Measurements from ENCODE around the gene NADSYN1.
"Not testable (repeated sequence)": the region's sequence is repeated elsewhere in the genome, so short reads cannot be mapped to it uniquely, and the experiment has no call there.

Gene NADSYN1

DNA sequence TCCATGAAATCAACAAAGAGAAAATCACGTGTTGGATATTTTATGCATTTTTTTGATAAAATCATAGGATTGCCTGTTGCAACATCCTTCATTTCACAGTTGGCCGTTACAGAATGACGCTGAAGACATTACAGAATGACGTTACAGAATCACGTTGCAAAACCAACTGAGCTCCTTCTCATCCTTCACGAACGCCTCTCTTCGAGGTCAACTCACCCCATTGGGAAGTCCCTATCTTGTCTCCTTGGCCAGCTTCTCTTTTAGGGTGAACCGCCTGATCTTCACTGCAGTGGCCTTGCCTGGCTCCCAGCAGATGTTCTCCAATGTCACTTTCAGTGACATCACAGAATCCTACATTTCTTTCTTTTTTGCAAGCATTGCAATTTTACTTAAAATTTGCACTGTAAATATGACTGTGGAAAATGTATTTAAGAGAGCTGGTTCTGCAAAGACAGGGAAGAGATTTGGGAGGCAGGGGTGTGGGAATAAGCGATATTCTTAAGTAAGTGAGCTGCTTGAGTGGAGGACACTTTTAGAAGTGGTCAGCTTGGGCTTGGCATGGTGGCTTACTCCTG, 79.1 kb downstream of the NADSYN1 start:
- DNase-seq = no peak

DNA sequence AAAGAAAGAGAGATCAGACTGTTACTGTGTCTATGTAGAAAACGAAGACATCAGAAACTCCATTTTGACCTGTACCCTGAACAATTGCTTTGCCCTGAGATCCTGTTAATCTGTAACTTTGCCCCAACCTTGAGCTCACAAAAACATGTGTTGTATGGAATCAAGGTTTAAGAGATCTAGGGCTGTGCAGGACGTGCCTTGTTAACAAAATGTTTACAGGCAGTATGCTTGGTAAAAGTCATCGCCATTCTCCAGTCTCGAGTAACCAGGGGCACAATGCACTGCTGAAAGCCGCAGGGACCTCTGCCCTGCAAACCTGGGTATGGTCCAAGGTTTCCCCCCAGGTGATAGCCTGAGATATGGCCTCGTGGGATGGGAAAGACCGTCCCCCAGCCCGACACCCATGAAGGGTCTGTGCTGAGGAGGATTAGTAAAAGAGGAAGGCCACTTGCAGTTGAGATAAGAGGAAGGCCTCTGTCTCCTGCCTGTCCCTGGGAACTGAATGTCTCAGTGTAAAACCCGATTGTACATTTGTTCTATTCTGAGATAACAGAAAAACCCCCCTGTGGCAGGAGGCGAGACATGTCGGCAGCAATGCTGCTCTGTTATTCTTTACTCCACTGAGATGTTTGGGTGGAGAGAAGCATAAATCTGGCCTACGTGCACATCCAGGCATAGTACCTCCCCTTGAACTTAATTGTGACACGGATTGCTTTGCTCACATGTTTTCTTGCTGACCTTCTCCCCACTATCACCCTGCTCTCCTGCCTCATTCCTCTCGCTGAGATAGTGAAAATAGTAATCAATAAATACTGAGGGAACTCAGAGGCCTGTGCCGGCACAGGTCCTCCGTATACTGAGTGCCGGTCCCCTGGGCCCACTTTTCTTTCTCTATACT, 82.0 kb downstream of the NADSYN1 start:
- not testable (repeated sequence) for DNase-seq

- DNase-seq = no peak
These were observed 82.8 kb downstream of the NADSYN1 start for GRCh38 chr11:71535825-71536224.

DNA sequence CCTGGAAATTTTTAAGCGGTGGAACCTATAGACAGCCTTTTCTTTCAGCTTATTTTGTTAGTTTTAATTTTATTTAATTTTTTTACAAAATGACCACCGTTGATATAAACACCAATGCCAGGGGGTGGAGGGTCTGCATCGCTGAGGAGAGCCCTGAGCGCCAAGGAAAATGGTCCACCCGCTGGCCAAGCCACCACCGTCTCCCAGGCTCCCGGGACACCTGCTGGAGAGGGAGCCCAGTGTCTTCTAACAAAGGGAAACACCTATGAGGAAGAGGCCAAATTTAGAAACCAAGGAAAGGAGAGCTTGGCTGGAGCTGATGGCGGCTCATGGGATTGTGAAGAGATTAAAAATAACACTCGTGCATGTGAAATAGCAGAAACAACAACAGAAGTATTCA, 84.5 kb downstream of the NADSYN1 start:
- no peak for DNase-seq

- DNase-seq = not testable (repeated sequence)
These were observed 85.1 kb downstream of the NADSYN1 start, which contains the start of gene KRTAP5-8 for GRCh38 chr11:71537977-71538665. Gene KRTAP5-8, plus strand, starts transcription at chr11:71538025. Its CDS starts 31 bp downstream, at chr11:71538056.

- no peak for DNase-seq
These were observed 85.6 kb downstream of the NADSYN1 start for GRCh38 chr11:71538666-71538990.

- no peak for DNase-seq
These were observed 86.0 kb downstream of the NADSYN1 start for GRCh38 chr11:71539017-71539416.

- DNase-seq = not testable (repeated sequence)
These were observed 87.0 kb downstream of the NADSYN1 start for GRCh38 chr11:71539971-71540370.

DNA sequence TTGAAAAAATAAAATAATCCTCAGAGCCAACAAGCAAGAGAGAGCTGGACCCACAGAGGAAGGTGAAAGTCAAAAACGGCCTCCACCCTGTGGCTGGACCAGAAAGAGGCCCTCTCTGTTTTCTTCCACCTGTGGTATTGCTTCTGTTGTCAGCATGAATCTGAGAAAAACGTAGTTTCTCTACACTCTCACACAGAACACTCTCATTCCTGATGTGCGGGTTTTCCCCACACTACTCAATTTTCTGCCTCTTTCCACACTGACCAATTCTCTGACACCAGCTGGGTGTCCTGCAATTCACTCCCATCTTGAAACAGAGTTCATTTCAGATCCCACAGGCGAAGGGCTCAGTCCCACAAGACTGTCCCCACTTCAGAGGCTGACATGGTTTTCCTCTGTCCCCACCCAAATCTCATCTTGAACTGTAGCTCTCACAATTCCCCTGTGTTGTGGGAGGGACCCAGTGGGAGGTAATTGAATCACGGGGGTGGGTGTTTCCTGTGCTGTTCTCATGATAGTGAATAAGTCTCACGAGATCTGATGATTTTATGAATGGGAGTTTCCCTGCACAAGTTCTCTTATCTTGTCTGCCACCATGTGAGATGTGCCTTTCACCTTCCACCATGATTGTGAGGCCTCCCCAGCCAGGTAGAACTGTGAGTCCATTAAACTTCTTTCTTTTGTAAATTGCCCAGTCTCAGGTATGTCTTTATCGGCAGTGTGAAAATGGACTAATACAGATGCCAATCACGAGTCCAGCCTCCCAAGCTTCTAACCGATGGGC, 87.7 kb downstream of the NADSYN1 start:
- DNase-seq = not testable (repeated sequence)

GRCh38 chr11:71542382-71542781, 89.4 kb downstream of the NADSYN1 start:
- DNase-seq = no peak

GRCh38 chr11:71542879-71543777, 90.1 kb downstream of the NADSYN1 start:
- DNase-seq = peak; percentile 28

DNA sequence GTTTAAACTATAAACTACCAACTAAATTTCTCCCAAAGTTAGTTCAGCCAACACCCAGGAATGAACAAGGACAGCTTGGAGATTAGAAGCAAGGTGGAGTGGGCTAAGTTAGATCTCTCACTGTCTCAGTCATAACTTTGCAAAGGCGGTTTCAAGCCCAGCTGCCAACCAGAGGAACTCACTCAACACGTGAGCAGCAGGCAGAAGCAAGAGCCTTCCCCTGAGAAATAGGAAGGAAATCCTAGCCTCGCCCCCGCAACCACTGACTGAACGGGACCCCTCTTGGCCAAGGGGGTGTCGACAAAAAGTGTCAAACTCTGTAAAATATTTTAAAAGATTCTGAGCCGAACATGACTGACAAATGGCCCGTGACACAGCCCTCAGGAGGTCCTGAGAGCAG, 90.9 kb downstream of the NADSYN1 start:
- peak; percentile 28 for DNase-seq

DNA sequence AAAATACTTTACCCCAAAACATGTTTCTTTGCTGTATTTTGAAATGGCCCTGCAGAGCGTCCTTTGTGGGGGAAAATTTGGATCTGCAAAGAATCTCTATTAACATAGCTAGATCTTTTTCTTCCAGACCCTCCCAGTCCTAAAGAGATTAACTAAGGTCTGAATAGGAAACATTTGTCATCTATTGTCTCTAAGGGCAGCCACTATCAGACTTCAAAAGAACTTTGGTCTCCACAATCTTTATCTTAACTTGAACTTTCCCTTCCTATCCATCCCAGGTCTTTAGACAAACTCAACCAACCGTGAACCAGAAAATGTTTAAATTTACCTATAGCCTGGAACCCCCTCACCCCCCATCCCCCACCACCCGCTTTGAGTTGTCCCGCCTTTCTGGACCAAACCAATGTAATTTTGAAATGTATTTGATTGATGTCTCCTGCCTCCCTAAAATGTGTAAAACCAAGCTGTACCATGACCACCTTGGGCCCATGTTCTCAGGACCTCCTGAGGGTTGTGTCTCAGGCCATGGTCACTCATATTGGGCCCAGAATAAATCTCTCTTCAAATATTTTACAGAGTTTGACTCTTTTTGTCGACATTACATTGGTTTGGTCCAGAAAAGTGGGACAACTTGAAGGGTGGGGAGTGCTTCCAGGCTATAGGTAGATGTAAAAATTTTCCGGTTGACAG, 91.7 kb downstream of the NADSYN1 start:
- no peak for DNase-seq

DNA sequence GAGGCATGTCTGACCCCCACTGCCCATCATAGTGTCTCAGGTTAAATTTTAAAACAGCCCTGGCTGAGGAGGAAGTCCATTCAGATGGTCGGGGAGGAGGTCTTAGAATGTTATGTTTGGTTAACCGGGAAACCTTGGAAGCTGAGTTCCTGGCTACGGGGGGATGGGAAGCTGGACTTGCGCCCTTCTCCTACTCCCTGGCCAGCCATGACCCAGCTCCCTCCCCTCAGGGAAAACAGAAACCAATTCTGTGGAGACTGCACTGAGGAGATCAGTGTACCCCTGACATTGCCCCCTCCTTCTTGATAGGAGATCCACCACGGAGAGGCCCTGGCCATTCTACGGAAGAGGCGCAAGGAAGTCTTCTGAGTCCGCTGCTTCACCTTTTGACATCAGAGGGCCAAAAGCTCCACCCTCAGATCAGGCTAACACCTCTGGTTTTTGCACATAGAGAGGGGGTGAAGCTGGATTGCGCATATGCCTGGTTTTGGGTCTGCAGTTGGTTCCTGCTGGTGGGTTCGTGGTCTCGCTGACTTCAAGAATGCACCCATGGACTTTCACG, 92.5 kb downstream of the NADSYN1 start:
- DNase-seq = no peak

GRCh38 chr11:71548120-71548519, 95.1 kb downstream of the NADSYN1 start, which contains the start of gene KRTAP5-9:
Gene KRTAP5-9, plus strand, starts transcription at chr11:71548420. Its CDS starts 238 bp downstream, at chr11:71548658.
- DNase-seq = no peak

- DNase-seq = no peak
These were observed 95.7 kb downstream of the NADSYN1 start for GRCh38 chr11:71548716-71549151.

Data from stimulated activated CD8-positive, alpha-beta memory T cell treated with anti-CD3 and anti-CD28 coated beads, Interleukin-4, amount 100 ng/mL, for 48 hours (primary cell).